Fibroblast of villous mesenchyme (primary cell): ENCODE data around the gene FAM120B. TPM values are rescaled to one million over a fixed set of nuclear protein-coding genes. Genes with fewer than 3 reads are reported as not detected.

Experiments
- DNase-seq: peaks from one replicate; pipeline ENCODE4 v3.0.0-alpha.2; 2010; ENCODE audit warnings: low read depth
- H3K4me3 ChIP-seq: 2 replicates; pipeline ENCODE4 v1.5.1; 2011; ENCODE audit warnings: low read depth, mild to moderate bottlenecking, low read length
- CTCF ChIP-seq: IDR thresholded peaks from 2 replicates; pipeline ENCODE4 v1.5.1; 2012; ENCODE audit warnings: low read depth, mild to moderate bottlenecking, low read length; ENCODE audit not compliant: insufficient read depth
- total RNA-seq: library from RNA; depleted of rRNA; stranded (reverse); fragments of >200 nt; gene quantifications from 2 replicates; pipeline ENCODE4 v1.2.3, GENCODE V29; 2012

FAM120B gene
- total RNA-seq, 1 donor = 17.3 TPM

GRCh38 chr6:170446841-170447560 is 140.4 kb downstream of the FAM120B start:
- TF ChIP-seq CTCF = no peak
- no peak overlapping the region for H3K4me3 ChIP-seq
- DNase-seq = no peak

- H3K4me3 ChIP-seq = no peak overlapping the region
- no peak for DNase-seq
- TF ChIP-seq CTCF = no peak
Measured at GRCh38 chr6:170447561-170447930, 141.0 kb downstream of the FAM120B start.

- H3K4me3 ChIP-seq = no peak overlapping the region
- DNase-seq = no peak
- no peak for TF ChIP-seq CTCF
Measured at GRCh38 chr6:170448317-170448716, 141.8 kb downstream of the FAM120B start.

- no peak overlapping the region for H3K4me3 ChIP-seq
- no peak for DNase-seq
- TF ChIP-seq CTCF = no peak
Measured at GRCh38 chr6:170448751-170449630, 142.4 kb downstream of the FAM120B start.

GRCh38 chr6:170449835-170450753 is 143.5 kb downstream of the FAM120B start:
- TF ChIP-seq CTCF = no peak
- H3K4me3 ChIP-seq = no peak overlapping the region
- no peak for DNase-seq
